Tibial nerve (tissue), 4 donors: Measurements from ENCODE around the gene SCN5A. TPM values are rescaled to one million over a fixed set of nuclear protein-coding genes. Genes with fewer than 3 reads are reported as not detected.

Experiments
- DNase-seq, 2 donors: peaks; one replicate each; pipeline ENCODE4 v3.0.0-alpha.2; 2019; ENCODE audit warnings: low spot score in 2 of 2
- H3K27ac ChIP-seq, 4 donors: fragments of 200-600 bp; sonication (generic) in 3 of 4; one replicate each; pipeline ENCODE4 v1.5.1; 2017 to 2019; ENCODE audit warnings: mild to moderate bottlenecking in 1 of 4
- H3K27me3 ChIP-seq, 2 donors: fragments of 200-600 bp; sonication (generic) in 1 of 2; one replicate each; pipeline versions ENCODE4 v1.5.1 to v1.6.0; 2017 to 2019
- H3K36me3 ChIP-seq, 3 donors: fragments of 200-600 bp; sonication (generic); one replicate each; pipeline ENCODE4 v1.5.1; 2018 to 2019
- H3K4me1 ChIP-seq, 4 donors: fragments of 200-600 bp; sonication (generic) in 3 of 4; one replicate each; pipeline ENCODE4 v1.5.1; 2017 to 2019
- H3K4me3 ChIP-seq, 4 donors: fragments of 200-600 bp; sonication (generic) in 3 of 4; one replicate each; pipeline ENCODE4 v1.5.1; 2017 to 2019; ENCODE audit warnings: mild to moderate bottlenecking in 1 of 4, moderate library complexity in 1 of 4
- H3K9me3 ChIP-seq, 4 donors: fragments of 200-600 bp; sonication (generic) in 3 of 4; one replicate each; pipeline ENCODE4 v1.5.1; 2017 to 2019
- EP300 ChIP-seq, 2 donors: sonication (generic); formaldehyde crosslinking; IDR thresholded peaks; one replicate each; pipeline ENCODE4 v1.6.1; 2017; ENCODE audit warnings: antibody characterized with exemption in 2 of 2, mild to moderate bottlenecking in 1 of 2
- POLR2A ChIP-seq, 2 donors: fragments of 450-650 bp; IDR thresholded peaks; one replicate each; pipeline ENCODE4 v1.6.1; 2017; ENCODE audit warnings: antibody characterized with exemption in 2 of 2, mild to moderate bottlenecking in 2 of 2, moderate library complexity in 2 of 2
- WGBS, 2 donors: methylation state at CpG; one replicate each; pipeline ENCODE4 v1.1.5; 2018; 5-methylcytosine and 5-hydroxymethylcytosine counted together
- total RNA-seq, 4 donors: library from RNA; depleted of rRNA; stranded (reverse); fragments of >200 nt; gene quantifications; one replicate each; pipeline ENCODE4 v1.1.0, GENCODE V29; 2016
- TF ChIP-seq, protein P1 (sequence below), 5 experiments: fragments of 200-600 bp in 3 of 5; fragments of 450-650 bp in 2 of 5; sonication (generic) in 3 of 5; IDR thresholded peaks; one replicate each; pipeline ENCODE4 v1.5.1; 2016 to 2019; ENCODE audit warnings: antibody characterized with exemption in 5 of 5, mild to moderate bottlenecking in 3 of 5, moderate library complexity in 2 of 5

SCN5A gene
- total RNA-seq, 4 donors from 2014 or later: 0.44 to 2.7 (median 1.8) TPM

DNA sequence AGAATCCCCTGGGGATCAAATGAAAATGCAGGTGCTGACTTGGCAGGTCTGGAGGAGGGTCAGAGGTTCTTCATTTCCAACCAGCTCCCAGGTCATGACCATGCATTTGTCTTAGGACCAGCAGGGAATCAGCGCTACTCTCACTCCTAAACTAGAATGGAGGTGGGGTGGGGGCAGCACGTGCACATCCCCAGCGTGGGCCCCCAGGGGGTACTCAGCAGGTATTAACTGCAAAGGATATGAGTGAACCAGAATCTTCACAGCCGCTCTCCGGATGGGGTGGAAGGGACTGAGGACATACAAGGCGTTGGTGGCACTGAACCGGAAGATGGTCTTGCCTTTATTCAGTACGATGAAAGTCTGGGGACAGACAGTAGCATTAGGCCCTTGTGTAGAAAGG is 19.4 kb downstream of the SCN5A start:
- Histone ChIP-seq H3K36me3 (peaks cover 0 to 8% (median 0%) of the 10 kb centered on the region in 3 donors), H3K27me3 (no peaks in the 10 kb centered on the region), H3K9me3 (no peaks in the 10 kb centered on the region), H3K4me1 (no peaks in the 10 kb centered on the region), H3K27ac (no peak overlapping the region), H3K4me3 (no peak overlapping the region)
- no peak for DNase-seq
- TF ChIP-seq POLR2A (IDR thresholded peaks at IDR 0.05) (no peak), EP300 (IDR thresholded peaks at IDR 0.05) (no peak)
- TF ChIP-seq, protein P1, sequence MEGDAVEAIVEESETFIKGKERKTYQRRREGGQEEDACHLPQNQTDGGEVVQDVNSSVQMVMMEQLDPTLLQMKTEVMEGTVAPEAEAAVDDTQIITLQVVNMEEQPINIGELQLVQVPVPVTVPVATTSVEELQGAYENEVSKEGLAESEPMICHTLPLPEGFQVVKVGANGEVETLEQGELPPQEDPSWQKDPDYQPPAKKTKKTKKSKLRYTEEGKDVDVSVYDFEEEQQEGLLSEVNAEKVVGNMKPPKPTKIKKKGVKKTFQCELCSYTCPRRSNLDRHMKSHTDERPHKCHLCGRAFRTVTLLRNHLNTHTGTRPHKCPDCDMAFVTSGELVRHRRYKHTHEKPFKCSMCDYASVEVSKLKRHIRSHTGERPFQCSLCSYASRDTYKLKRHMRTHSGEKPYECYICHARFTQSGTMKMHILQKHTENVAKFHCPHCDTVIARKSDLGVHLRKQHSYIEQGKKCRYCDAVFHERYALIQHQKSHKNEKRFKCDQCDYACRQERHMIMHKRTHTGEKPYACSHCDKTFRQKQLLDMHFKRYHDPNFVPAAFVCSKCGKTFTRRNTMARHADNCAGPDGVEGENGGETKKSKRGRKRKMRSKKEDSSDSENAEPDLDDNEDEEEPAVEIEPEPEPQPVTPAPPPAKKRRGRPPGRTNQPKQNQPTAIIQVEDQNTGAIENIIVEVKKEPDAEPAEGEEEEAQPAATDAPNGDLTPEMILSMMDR (IDR thresholded peaks at IDR 0.05): no peak
- 62 to 64% methylated on average over 8 of the region's 8 CpGs for WGBS, 2 donors

GRCh38 chr3:38628835-38629234 is 20.7 kb downstream of the SCN5A start:
- no peaks in the 10 kb centered on the region for H3K27me3 ChIP-seq
- H3K4me1 ChIP-seq: no peaks in the 10 kb centered on the region
- WGBS, 2 donors: 87 to 92% methylated on average over 4 to 5 of the region's 5 CpGs
- no peak for DNase-seq
- no peak overlapping the region for H3K4me3 ChIP-seq
- no peak overlapping the region for H3K27ac ChIP-seq
- H3K36me3 ChIP-seq: peaks cover 0 to 8% (median 0%) of the 10 kb centered on the region in 3 donors
- no peaks in the 10 kb centered on the region for H3K9me3 ChIP-seq
- TF ChIP-seq EP300 (IDR thresholded peaks at IDR 0.05) (no peak), POLR2A (IDR thresholded peaks at IDR 0.05) (no peak)
- TF ChIP-seq, protein P1 (IDR thresholded peaks at IDR 0.05): no peak

GRCh38 chr3:38627956-38628355 is 21.5 kb downstream of the SCN5A start:
- no peaks in the 10 kb centered on the region for H3K9me3 ChIP-seq
- peaks cover 0 to 7% (median 0%) of the 10 kb centered on the region in 3 donors for H3K36me3 ChIP-seq
- H3K27me3 ChIP-seq: no peaks in the 10 kb centered on the region
- no peak overlapping the region for H3K27ac ChIP-seq
- no peaks in the 10 kb centered on the region for H3K4me1 ChIP-seq
- WGBS, 2 donors: 48 to 70% methylated on average over 2 to 4 of the region's 4 CpGs
- TF ChIP-seq EP300 (IDR thresholded peaks at IDR 0.05): no peak
- TF ChIP-seq POLR2A (IDR thresholded peaks at IDR 0.05): no peak
- TF ChIP-seq, protein P1 (IDR thresholded peaks at IDR 0.05): no peak
- H3K4me3 ChIP-seq: no peak overlapping the region
- no peak for DNase-seq

DNA sequence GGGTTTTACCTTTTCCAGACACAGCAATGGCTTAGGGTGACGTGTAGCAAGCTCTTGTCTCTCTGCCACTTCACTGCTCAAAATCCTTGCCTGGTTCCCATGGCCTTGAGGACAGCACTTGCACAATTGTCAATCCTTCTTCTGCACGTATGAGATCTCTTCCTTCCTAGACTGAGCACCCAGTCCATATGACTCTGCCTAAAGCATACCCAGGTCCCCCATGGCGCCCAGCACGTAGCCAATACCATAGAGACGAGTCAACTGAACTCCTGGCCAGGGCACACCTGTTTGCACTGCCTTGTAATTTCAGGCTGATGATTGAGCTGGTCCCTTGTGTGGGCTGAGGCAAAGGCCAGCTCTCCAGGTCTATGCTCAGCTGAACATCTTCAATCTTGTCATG is 23.3 kb downstream of the SCN5A start:
- WGBS, 2 donors: 89 to 91% methylated on average over 5 of the region's 5 CpGs
- H3K36me3 ChIP-seq: peaks cover 0 to 5% (median 0%) of the 10 kb centered on the region in 3 donors
- H3K4me3 ChIP-seq: no peak overlapping the region
- H3K4me1 ChIP-seq: no peaks in the 10 kb centered on the region
- H3K27me3 ChIP-seq: no peaks in the 10 kb centered on the region
- H3K27ac ChIP-seq: no peak overlapping the region
- no peak for DNase-seq
- TF ChIP-seq POLR2A (IDR thresholded peaks at IDR 0.05): no peak
- no peak for TF ChIP-seq EP300 (IDR thresholded peaks at IDR 0.05)
- TF ChIP-seq, protein P1 (IDR thresholded peaks at IDR 0.05): no peak
- H3K9me3 ChIP-seq: no peaks in the 10 kb centered on the region

DNA sequence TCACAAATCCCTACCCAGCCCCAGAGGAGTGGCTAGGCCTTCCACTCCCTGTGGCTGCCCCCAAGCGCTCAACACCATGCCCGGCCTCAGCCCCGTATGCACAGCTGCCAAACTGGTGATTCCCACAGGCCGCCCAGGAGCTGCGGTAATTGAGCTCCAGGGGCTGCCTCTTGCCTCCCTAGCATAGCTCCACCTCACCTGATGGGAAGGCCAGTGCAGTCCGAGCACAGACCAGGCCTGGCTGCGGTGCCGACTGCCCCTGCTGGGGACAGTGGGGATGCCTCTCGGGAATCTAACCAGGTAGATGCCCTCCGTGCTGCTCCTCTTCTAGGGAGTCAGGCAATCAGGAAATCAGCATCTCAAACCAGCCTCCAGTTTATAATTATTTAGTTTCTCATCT is 25.9 kb downstream of the SCN5A start:
- no peak for TF ChIP-seq EP300 (IDR thresholded peaks at IDR 0.05)
- Histone ChIP-seq H3K4me1 (no peaks in the 10 kb centered on the region), H3K27ac (no peak overlapping the region), H3K4me3 (no peak overlapping the region), H3K36me3 (peaks cover 0 to 21% (median 0%) of the 10 kb centered on the region in 3 donors), H3K9me3 (no peaks in the 10 kb centered on the region), H3K27me3 (no peaks in the 10 kb centered on the region)
- 67 to 71% methylated on average over 10 of the region's 10 CpGs for WGBS, 2 donors
- DNase-seq: no peak

GRCh38 chr3:38622336-38622735 is 27.2 kb downstream of the SCN5A start:
- H3K4me1 ChIP-seq: no peaks in the 10 kb centered on the region
- 89 to 92% methylated on average over 10 of the region's 10 CpGs for WGBS, 2 donors
- TF ChIP-seq, protein P1 (IDR thresholded peaks at IDR 0.05): no peak
- TF ChIP-seq EP300 (IDR thresholded peaks at IDR 0.05) (no peak), POLR2A (IDR thresholded peaks at IDR 0.05) (no peak)
- H3K4me3 ChIP-seq: no peak overlapping the region
- no peaks in the 10 kb centered on the region for H3K9me3 ChIP-seq
- no peak for DNase-seq
- no peak overlapping the region for H3K27ac ChIP-seq
- no peaks in the 10 kb centered on the region for H3K27me3 ChIP-seq
- peaks cover 0 to 17% (median 0%) of the 10 kb centered on the region in 3 donors for H3K36me3 ChIP-seq
